Measurements from ENCODE around the gene PDE11A. TPM values are rescaled to one million over a fixed set of nuclear protein-coding genes. Genes with fewer than 3 reads are reported as not detected.

Gene PDE11A
- total RNA-seq, 2 donors from 2014 or later: 1.5 to 1.9 TPM

GRCh38 chr2:177618255-177619253, 454.0 kb downstream of the PDE11A start:
- Histone ChIP-seq H3K9ac (ENCODE audit: extremely low read depth, low read length, poor library complexity, severe bottlenecking) (peak overlapping the region; percentile 94), H3K27ac (ENCODE audit: low read depth, low read length) (peak overlapping the region; percentile 88), H3K27me3 (ENCODE audit: control insufficient read depth, insufficient read depth, low read length, poor library complexity, severe bottlenecking) (no peaks in the 10 kb centered on the region), H3K4me3 (ENCODE audit: low read length) (peak overlapping the region; percentile 95), H3K4me1 (ENCODE audit: control insufficient read depth, insufficient read depth, low read length) (no peaks in the 10 kb centered on the region), H3K9me3 (ENCODE audit: control insufficient read depth, low read length) (no peaks in the 10 kb centered on the region), H3K36me3 (ENCODE audit: control insufficient read depth, insufficient read depth, low read length) (no peaks in the 10 kb centered on the region)
- Mint-ChIP-seq H3K27me3 (ENCODE audit: insufficient read depth) (peaks cover 8% of the 10 kb centered on the region), H3K4me3 (peak overlapping the region; percentile 76), H3K27ac (peak overlapping the region; percentile 99), H3K4me1 (peaks cover 15% of the 10 kb centered on the region), H3K36me3 (ENCODE audit: low read depth) (no peaks in the 10 kb centered on the region), H3K9me3 (no peaks in the 10 kb centered on the region)
- DNase-seq: peak; percentile 95
- WGBS, 2 experiments (ENCODE audit: insufficient coverage in 1 of 2, insufficient read length in 1 of 2): 0 to 5% methylated on average over 24 to 76 of the region's 76 CpGs
- TF ChIP-seq CTCF (conservative IDR thresholded peaks at IDR 0.05): no peak

- H3K27me3 Mint-ChIP-seq (ENCODE audit: insufficient read depth): peaks cover 8% of the 10 kb centered on the region
- H3K27ac Mint-ChIP-seq: peak overlapping the region; percentile 99
- Histone ChIP-seq H3K27ac (ENCODE audit: low read depth, low read length) (no peak overlapping the region), H3K9me3 (ENCODE audit: control insufficient read depth, low read length) (no peaks in the 10 kb centered on the region), H3K36me3 (ENCODE audit: control insufficient read depth, insufficient read depth, low read length) (no peaks in the 10 kb centered on the region), H3K9ac (ENCODE audit: extremely low read depth, low read length, poor library complexity, severe bottlenecking) (peak overlapping the region; percentile 94), H3K4me1 (ENCODE audit: control insufficient read depth, insufficient read depth, low read length) (no peaks in the 10 kb centered on the region), H3K27me3 (ENCODE audit: control insufficient read depth, insufficient read depth, low read length, poor library complexity, severe bottlenecking) (no peaks in the 10 kb centered on the region), H3K4me3 (ENCODE audit: low read length) (peak overlapping the region; percentile 95)
- H3K36me3 Mint-ChIP-seq (ENCODE audit: low read depth): no peaks in the 10 kb centered on the region
- peak overlapping the region; percentile 76 for H3K4me3 Mint-ChIP-seq
- WGBS, 2 experiments (ENCODE audit: insufficient coverage in 1 of 2, insufficient read length in 1 of 2): 88 to 94% methylated on average over 7 to 9 of the region's 9 CpGs
- DNase-seq: no peak
- H3K9me3 Mint-ChIP-seq: no peaks in the 10 kb centered on the region
- no peak for TF ChIP-seq CTCF (conservative IDR thresholded peaks at IDR 0.05)
- H3K4me1 Mint-ChIP-seq: peaks cover 19% of the 10 kb centered on the region
Observed at GRCh38 chr2:177617849-177618248, 454.7 kb downstream of the PDE11A start.

- Mint-ChIP-seq H3K36me3 (ENCODE audit: low read depth) (no peaks in the 10 kb centered on the region), H3K9me3 (no peaks in the 10 kb centered on the region), H3K27me3 (ENCODE audit: insufficient read depth) (peaks cover 8% of the 10 kb centered on the region), H3K27ac (no peak overlapping the region), H3K4me3 (no peak overlapping the region), H3K4me1 (peaks cover 22% of the 10 kb centered on the region)
- H3K27me3 ChIP-seq (ENCODE audit: control insufficient read depth, insufficient read depth, low read length, poor library complexity, severe bottlenecking): no peaks in the 10 kb centered on the region
- H3K36me3 ChIP-seq (ENCODE audit: control insufficient read depth, insufficient read depth, low read length): no peaks in the 10 kb centered on the region
- H3K4me3 ChIP-seq (ENCODE audit: low read length): no peak overlapping the region
- H3K9ac ChIP-seq (ENCODE audit: extremely low read depth, low read length, poor library complexity, severe bottlenecking): no peak overlapping the region
- no peaks in the 10 kb centered on the region for H3K9me3 ChIP-seq (ENCODE audit: control insufficient read depth, low read length)
- no peak overlapping the region for H3K27ac ChIP-seq (ENCODE audit: low read depth, low read length)
- 83 to 86% methylated on average over 2 to 3 of the region's 3 CpGs for WGBS, 2 experiments (ENCODE audit: insufficient coverage in 1 of 2, insufficient read length in 1 of 2)
- TF ChIP-seq CTCF (conservative IDR thresholded peaks at IDR 0.05): no peak
- no peaks in the 10 kb centered on the region for H3K4me1 ChIP-seq (ENCODE audit: control insufficient read depth, insufficient read depth, low read length)
- DNase-seq: no peak
Observed at GRCh38 chr2:177616731-177617130, 455.8 kb downstream of the PDE11A start.
